ENCODE measurements around the gene GALNT2.

DNA sequence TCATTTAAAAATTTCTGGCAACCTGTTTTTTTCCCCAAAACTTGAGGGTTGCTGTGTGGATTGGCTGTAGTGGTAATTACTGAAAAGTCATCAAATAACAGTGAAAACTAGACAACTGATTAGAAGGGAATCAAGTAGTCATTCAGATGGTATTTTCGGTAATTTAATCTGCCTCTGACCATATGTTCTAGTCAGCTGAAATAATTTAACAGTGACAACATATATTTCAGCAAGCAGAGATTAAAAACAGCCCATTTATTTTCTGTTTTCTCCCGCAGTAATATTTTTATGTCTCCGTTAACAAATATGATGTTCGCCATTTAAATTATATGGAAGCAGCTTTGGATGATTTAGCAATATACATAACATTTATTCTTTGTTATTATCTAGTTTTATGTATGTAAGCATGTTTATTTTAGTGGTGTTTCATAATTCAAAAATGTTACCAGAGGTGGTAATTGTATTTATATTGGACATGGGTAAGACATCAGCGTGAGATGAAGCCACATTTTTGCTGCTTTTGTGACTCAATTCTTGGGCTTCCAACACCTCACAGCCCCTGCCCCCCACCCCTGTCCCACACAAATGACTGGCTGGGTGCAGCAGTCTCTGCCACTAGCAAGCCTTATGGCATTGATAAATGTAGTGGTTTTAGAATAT lies 104.4 kb downstream of the GALNT2 start:
- TF ChIP-seq, protein P1, sequence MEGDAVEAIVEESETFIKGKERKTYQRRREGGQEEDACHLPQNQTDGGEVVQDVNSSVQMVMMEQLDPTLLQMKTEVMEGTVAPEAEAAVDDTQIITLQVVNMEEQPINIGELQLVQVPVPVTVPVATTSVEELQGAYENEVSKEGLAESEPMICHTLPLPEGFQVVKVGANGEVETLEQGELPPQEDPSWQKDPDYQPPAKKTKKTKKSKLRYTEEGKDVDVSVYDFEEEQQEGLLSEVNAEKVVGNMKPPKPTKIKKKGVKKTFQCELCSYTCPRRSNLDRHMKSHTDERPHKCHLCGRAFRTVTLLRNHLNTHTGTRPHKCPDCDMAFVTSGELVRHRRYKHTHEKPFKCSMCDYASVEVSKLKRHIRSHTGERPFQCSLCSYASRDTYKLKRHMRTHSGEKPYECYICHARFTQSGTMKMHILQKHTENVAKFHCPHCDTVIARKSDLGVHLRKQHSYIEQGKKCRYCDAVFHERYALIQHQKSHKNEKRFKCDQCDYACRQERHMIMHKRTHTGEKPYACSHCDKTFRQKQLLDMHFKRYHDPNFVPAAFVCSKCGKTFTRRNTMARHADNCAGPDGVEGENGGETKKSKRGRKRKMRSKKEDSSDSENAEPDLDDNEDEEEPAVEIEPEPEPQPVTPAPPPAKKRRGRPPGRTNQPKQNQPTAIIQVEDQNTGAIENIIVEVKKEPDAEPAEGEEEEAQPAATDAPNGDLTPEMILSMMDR (IDR thresholded peaks at IDR 0.05; ENCODE audit: insufficient read depth, low read length): no peak
- TF ChIP-seq, protein P2, sequence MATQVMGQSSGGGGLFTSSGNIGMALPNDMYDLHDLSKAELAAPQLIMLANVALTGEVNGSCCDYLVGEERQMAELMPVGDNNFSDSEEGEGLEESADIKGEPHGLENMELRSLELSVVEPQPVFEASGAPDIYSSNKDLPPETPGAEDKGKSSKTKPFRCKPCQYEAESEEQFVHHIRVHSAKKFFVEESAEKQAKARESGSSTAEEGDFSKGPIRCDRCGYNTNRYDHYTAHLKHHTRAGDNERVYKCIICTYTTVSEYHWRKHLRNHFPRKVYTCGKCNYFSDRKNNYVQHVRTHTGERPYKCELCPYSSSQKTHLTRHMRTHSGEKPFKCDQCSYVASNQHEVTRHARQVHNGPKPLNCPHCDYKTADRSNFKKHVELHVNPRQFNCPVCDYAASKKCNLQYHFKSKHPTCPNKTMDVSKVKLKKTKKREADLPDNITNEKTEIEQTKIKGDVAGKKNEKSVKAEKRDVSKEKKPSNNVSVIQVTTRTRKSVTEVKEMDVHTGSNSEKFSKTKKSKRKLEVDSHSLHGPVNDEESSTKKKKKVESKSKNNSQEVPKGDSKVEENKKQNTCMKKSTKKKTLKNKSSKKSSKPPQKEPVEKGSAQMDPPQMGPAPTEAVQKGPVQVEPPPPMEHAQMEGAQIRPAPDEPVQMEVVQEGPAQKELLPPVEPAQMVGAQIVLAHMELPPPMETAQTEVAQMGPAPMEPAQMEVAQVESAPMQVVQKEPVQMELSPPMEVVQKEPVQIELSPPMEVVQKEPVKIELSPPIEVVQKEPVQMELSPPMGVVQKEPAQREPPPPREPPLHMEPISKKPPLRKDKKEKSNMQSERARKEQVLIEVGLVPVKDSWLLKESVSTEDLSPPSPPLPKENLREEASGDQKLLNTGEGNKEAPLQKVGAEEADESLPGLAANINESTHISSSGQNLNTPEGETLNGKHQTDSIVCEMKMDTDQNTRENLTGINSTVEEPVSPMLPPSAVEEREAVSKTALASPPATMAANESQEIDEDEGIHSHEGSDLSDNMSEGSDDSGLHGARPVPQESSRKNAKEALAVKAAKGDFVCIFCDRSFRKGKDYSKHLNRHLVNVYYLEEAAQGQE (IDR thresholded peaks at IDR 0.05; ENCODE audit: insufficient replicate concordance, low read depth): no peak
